ENCODE measurements around the gene YPEL3.

Gene YPEL3

DNA sequence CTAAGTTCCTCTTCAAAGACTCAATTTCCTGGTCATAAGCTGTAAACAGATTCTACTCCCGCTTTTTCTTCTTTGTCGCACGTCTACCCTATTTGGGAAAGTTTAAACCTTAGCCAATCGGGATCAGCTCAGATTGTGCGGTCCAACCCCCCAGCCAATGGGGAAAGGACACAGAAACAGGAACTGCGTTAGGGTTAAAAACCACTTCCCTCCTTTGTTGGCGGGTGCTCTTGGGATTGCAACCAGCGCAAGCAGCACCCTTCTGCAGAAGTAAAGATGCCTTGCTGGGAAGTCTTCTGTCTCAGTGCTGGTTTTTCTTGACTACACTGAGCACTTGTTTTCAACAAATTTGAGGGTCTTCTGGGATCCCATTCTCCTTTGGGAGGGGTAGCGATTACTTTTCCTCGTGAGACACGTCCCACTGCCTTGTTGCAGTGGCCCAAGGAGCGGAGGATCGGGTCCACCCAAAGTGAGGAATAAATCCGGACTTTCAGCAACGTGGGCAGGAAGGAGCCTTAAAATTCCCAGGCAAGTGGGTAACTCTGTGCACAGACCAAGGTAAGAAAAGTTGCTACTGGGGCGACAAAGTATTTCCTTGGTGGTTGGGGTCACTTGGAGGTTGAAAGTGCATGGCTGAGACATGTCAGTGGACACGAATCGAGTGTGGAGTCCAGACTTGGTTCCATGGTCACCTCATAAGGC, 1.0 kb upstream of the YPEL3 start:
- H3K27me3 ChIP-seq, result no peaks in the 10 kb centered on the region
- peak overlapping the region in 9 of 11 experiments; percentile 64 to 100 (median 68); a peak in 14 of 22 replicates for H3K4me2 ChIP-seq
- H3K4me1 ChIP-seq, result peaks cover 32 to 48% (median 39%) of the 10 kb centered on the region in 10 experiments
- H4K20me1 ChIP-seq, result peaks cover 0 to 13% (median 0%) of the 10 kb centered on the region in 11 experiments; a peak in 2 of 22 replicates
- H3K9me3 ChIP-seq (replicated peaks in 1 of 11), result peaks cover 39 to 56% (median 47%) of the 10 kb centered on the region in 11 experiments
- H3K36me3 ChIP-seq, result peaks cover 7 to 38% (median 21%) of the 10 kb centered on the region in 11 experiments; a peak in 18 of 22 replicates
- H3K4me3 ChIP-seq, result peak overlapping the region; percentile 47 to 88 (median 68); a peak in 17 of 20 replicates
- peak overlapping the region; percentile 78 to 95 (median 92); a peak in 21 of 22 replicates for H3K27ac ChIP-seq
- peak overlapping the region in 10 of 11 experiments; percentile 76 to 89 (median 83); a peak in 17 of 22 replicates for H3K9ac ChIP-seq
- TF ChIP-seq Cebpa-rat (IDR thresholded peaks at IDR 0.05), result no peak

DNA sequence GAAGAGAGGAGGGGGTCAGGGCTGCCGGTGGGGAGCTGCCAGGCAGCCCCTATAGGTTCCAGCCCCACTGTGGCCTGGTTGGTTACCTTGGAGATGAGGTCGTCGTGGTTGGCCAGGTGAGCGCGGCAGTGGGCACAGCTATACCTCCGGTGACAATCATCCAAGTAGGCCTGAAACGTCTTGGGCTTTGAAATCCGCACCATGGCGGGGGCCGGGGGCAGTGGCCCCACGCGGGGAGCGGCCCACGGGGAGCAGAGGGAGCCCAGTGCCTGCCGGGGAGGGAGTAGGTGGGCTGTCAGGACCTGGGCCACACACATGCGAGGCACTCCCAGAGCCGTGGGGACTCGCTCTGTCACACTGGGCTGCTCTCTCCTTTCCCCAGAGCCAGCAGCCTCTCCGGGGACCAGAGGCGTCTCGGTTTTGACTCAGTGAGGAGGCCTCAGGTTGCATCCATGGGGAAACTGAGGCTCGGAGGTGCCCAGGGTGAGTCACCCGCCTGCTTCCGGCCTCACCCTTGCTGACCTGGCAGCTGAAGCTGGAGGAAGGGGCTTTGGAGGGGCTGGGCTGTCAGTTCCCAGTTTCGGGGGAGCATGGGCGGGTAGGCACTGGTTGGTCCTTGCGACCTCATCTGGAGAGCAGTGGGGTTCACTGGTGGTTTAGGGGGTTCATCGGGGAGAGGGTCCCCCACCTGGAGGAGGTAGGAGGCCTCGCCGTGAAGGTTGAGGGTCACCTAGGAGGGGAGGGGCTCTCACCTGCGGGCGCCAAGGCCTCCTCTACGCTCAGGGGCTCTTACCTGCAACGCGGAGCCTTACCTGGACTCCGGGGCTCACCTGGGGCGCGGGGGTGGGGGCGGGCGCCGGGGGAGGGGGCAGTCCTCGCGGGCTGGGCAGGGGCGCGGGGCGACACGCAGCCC, 591 bp downstream of the YPEL3 start:
- Histone ChIP-seq H3K4me3 (peak overlapping the region; percentile 63 to 88 (median 70)), H3K4me2 (peak overlapping the region; percentile 85 to 100 (median 99)), H3K9me3 (replicated peaks in 1 of 11) (peaks cover 37 to 42% (median 42%) of the 10 kb centered on the region in 11 experiments), H3K27ac (peak overlapping the region; percentile 61 to 95 (median 91)), H3K36me3 (peaks cover 7 to 38% (median 21%) of the 10 kb centered on the region in 11 experiments; a peak in 18 of 22 replicates), H4K20me1 (peaks cover 0 to 13% (median 0%) of the 10 kb centered on the region in 11 experiments; a peak in 2 of 22 replicates), H3K9ac (peak overlapping the region; percentile 76 to 90 (median 83)), H3K27me3 (no peaks in the 10 kb centered on the region), H3K4me1 (peaks cover 43 to 61% (median 52%) of the 10 kb centered on the region in 10 experiments)
- no peak for TF ChIP-seq Cebpa-rat (IDR thresholded peaks at IDR 0.05)

DNA sequence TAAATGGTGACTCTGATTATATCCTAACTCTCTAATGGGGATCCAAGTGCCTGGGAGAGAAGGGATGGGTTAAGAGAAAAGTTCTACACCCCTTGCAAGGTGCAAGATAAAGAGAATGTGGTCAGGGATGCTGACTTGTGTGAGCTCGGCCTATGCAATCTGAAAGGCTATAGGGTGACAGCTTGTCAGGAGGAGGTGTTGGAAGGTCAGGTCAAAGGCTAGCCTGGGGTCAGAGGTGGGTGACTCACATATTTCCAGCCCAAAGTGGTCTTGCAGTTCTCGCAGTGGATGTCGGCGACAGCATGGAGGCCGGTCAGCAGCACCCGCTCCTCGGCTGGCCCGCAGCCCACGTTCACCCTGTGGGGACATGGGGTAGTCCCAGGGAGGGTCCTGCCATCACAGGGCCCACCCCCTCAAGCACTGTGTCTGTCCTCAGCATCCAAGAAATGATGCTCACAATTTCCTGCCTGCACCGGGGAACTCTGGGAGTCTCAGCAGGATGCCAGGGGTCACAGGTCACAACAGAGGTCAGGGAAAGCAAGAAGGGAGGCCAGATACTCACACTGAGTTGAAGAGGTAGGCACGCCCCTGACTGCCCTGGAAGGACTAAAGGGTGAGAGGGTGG, 1.4 kb downstream of the YPEL3 start:
- peak overlapping the region; percentile 85 to 100 (median 99) for H3K4me2 ChIP-seq
- H3K27me3 ChIP-seq, result no peaks in the 10 kb centered on the region
- peak overlapping the region; percentile 63 to 88 (median 70) for H3K4me3 ChIP-seq
- TF ChIP-seq Cebpa-rat (IDR thresholded peaks at IDR 0.05), result no peak
- H3K4me1 ChIP-seq, result peaks cover 46 to 62% (median 58%) of the 10 kb centered on the region in 10 experiments
- peak overlapping the region; percentile 76 to 90 (median 83) for H3K9ac ChIP-seq
- peak overlapping the region in 10 of 11 experiments; percentile 71 to 95 (median 92); a peak in 19 of 22 replicates for H3K27ac ChIP-seq
- peaks cover 33 to 34% (median 34%) of the 10 kb centered on the region in 11 experiments for H3K9me3 ChIP-seq (replicated peaks in 1 of 11)
- H4K20me1 ChIP-seq, result peaks cover 0 to 13% (median 0%) of the 10 kb centered on the region in 11 experiments; a peak in 2 of 22 replicates
- peaks cover 7 to 38% (median 21%) of the 10 kb centered on the region in 11 experiments; a peak in 18 of 22 replicates for H3K36me3 ChIP-seq

DNA sequence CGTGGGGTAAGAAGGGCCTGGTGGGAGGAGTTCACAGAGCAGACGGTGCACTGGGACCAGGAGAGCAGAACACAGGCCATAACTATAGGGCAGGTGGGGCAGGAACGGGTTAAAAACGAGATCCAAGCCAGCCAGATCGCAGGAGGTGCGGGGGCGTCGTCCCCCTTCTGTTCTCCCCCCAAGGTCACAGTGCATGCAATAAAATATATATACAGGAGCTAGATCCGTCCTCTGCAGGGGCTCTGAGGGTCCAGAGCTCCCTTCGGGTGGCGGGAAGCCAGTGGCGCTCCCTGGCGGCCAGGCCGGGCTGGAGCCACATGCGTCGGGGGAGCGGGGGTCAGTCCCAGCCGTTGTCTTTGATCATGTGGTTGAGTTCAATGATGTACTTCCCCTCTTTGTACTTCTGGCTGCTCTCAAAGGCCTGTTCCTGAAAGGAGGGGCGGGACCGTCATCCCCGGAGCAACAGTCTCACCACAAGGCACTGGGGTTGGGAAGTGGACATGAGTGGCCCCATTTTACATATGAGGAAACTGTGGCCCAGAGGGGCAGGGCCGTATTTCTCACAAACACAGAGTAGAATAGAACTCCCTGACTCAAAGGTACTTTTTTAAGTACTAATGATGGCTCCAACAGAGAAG, 3.5 kb downstream of the YPEL3 start:
- H3K27ac ChIP-seq, result peak overlapping the region; percentile 50 to 89 (median 81); a peak in 21 of 22 replicates
- peak overlapping the region; percentile 52 to 76 (median 63) for H3K4me3 ChIP-seq
- peaks cover 0 to 13% (median 0%) of the 10 kb centered on the region in 11 experiments; a peak in 3 of 22 replicates for H4K20me1 ChIP-seq
- H3K4me2 ChIP-seq, result peak overlapping the region; percentile 85 to 100 (median 99)
- no peaks in the 10 kb centered on the region for H3K27me3 ChIP-seq
- H3K36me3 ChIP-seq, result peaks cover 0 to 26% (median 12%) of the 10 kb centered on the region in 11 experiments; a peak in 17 of 22 replicates
- H3K9me3 ChIP-seq (replicated peaks in 1 of 11), result peaks cover 12 to 13% (median 12%) of the 10 kb centered on the region in 11 experiments
- peak overlapping the region; percentile 72 to 85 (median 80) for H3K9ac ChIP-seq
- peaks cover 66 to 81% (median 70%) of the 10 kb centered on the region in 10 experiments for H3K4me1 ChIP-seq
- no peak for TF ChIP-seq Cebpa-rat (IDR thresholded peaks at IDR 0.05)

DNA sequence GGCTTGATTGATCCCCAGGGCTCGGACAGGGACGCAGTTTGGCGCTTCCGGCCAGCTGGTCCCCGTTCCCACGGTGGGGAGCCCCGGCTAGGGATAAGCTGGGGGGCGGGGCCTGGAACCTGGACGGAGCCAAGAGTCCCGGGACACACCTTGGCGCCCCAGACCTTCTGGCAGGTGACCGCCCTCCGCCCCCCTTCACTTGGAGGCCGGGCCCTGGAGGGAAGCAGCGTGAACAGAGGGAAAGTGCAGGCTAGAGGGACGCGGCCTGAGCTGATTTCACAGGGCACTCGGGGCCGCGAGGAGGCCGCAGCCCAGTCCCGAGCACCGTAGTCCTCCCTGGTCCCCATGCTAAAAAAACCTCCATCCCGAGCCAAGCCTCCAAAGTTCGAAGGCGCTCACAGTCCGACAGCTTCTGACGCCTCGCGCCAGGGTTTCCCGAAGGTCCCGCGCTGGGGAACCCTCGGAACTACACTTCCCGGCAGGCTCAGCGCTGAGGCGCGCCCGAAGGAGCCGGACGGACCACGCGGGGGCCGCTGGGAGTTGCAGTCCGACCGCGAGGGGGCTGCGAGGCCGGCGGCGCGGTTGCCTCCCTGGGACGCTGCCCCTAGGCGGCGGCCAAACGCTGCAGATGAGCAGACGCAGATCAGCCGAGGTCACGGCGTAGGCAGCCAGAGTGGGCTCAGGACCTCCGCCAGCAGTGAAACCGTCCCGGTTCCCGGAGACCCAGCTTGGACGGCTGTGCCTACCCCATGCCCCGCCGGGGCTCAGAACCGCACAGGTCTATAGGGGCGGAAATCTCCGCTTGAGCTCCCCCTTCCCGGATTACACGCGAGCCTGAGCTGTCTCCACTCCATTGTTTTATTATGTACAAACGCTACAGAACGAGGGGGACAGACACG, 4.3 kb downstream of the YPEL3 start, which contains the start of gene TBX6:
Gene TBX6, minus strand, starts transcription at position 451 of the 899 bp plus-strand sequence. CDS start 731 bp downstream, outside the sequence.
- Histone ChIP-seq H3K36me3 (peaks cover 3 to 21% (median 10%) of the 10 kb centered on the region in 11 experiments; a peak in 15 of 22 replicates), H4K20me1 (peaks cover 0 to 13% (median 4%) of the 10 kb centered on the region in 11 experiments; a peak in 7 of 22 replicates), H3K9ac (peak within 1 kb of the TSS; percentile 72 to 85 (median 80)), H3K4me3 (peak within 1 kb of the TSS; percentile 52 to 76 (median 63)), H3K27ac (peak within 1 kb of the TSS; percentile 50 to 89 (median 81)), H3K4me2 (peak within 1 kb of the TSS; percentile 85 to 100 (median 99)), H3K27me3 (no peaks in the 10 kb centered on the region), H3K4me1 (peaks cover 66 to 88% (median 75%) of the 10 kb centered on the region in 10 experiments), H3K9me3 (replicated peaks in 1 of 11) (peaks cover 4 to 5% (median 5%) of the 10 kb centered on the region in 11 experiments)
- TF ChIP-seq Cebpa-rat (IDR thresholded peaks at IDR 0.05), result no peak

DNA sequence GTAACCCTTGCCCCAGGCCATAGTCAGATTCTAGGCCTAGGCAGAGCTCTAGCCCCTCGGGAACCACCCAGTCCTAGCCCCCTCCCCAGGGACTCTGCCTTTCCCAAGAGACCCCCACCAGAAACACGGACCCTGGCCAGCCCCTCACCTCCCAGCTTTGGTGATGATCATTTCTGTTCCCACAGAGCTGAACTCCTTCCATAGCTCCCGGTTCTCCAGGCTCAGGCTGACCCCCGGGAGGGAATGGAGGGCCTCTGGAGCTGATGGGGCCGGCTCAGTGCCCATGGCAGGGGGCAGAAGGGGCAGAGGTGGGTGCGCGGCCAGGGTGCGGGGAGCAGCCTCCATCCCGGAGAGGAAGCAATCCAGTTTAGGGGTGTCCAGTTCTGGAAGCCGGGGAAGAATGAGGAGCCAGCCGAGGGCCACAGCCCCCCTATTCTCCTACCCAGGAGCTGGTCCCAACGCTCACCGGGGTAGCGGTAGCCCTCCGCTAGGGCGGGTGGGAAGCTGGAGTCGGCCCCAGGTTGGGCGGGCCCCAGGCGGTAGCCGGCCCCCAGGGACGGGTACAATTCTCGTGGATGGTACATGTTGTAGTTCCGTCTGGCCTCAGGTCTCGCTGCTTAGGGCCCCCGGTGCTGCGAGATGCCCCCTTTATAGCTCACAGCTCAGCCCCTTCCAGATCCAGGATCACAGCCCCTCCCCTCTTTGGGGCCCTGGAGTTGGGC, 5.2 kb downstream of the YPEL3 start:
- peaks cover 0 to 13% (median 7%) of the 10 kb centered on the region in 11 experiments; a peak in 9 of 22 replicates for H4K20me1 ChIP-seq
- H3K36me3 ChIP-seq, result peaks cover 10 to 28% (median 18%) of the 10 kb centered on the region in 11 experiments; a peak in 21 of 22 replicates
- peaks cover 73 to 94% (median 84%) of the 10 kb centered on the region in 10 experiments for H3K4me1 ChIP-seq
- H3K4me2 ChIP-seq, result peak overlapping the region; percentile 85 to 100 (median 99)
- no peaks in the 10 kb centered on the region for H3K27me3 ChIP-seq
- H3K9ac ChIP-seq, result peak overlapping the region; percentile 25 to 85 (median 80); a peak in 21 of 22 replicates
- peak overlapping the region; percentile 33 to 89 (median 78); a peak in 20 of 22 replicates for H3K27ac ChIP-seq
- no peaks in the 10 kb centered on the region for H3K9me3 ChIP-seq (replicated peaks in 1 of 11)
- H3K4me3 ChIP-seq, result peak overlapping the region in 8 of 10 experiments; percentile 52 to 76 (median 63); a peak in 12 of 20 replicates
- no peak for TF ChIP-seq Cebpa-rat (IDR thresholded peaks at IDR 0.05)
